Adrenal gland (tissue), 5 donors: ENCODE results near the gene TIMP2.

Experiments
- CTCF ChIP-seq, 6 experiments: fragments of 450-650 bp in 4 of 6; fragments of 200-600 bp in 2 of 6; sonication (generic) in 1 of 6; IDR thresholded peaks; 1 replicate in 5 of 6; 2 replicates in 1 of 6; pipeline versions ENCODE4 v1.5.1 to v1.8.0; 2016 to 2021; ENCODE audit warnings: antibody characterized with exemption in 6 of 6, mild to moderate bottlenecking in 2 of 6, moderate library complexity in 1 of 6
- POLR2A ChIP-seq, 2 donors: fragments of 450-650 bp; IDR thresholded peaks; one replicate each; pipeline ENCODE4 v1.6.1; 2017; ENCODE audit warnings: antibody characterized with exemption in 2 of 2, mild to moderate bottlenecking in 2 of 2, moderate library complexity in 1 of 2
- donor health status: DM: no; HTN: no; CAD: no.

GRCh38 chr17:78969865-78970264 lies 44.7 kb upstream of the TIMP2 start:
- no peak for TF ChIP-seq CTCF (IDR thresholded peaks at IDR 0.05)
- no peak for TF ChIP-seq POLR2A (IDR thresholded peaks at IDR 0.05)
